Colonic mucosa (tissue), 4 donors: ENCODE results near the gene C4B. TPM values are rescaled to one million over a fixed set of nuclear protein-coding genes. Genes with fewer than 3 reads are reported as not detected.
"Not testable (repeated sequence)": the region's sequence is repeated elsewhere in the genome, so short reads cannot be mapped to it uniquely, and the experiment has no call there.

Experiments
- DNase-seq: peaks from one replicate; pipeline ENCODE4 v3.0.0-alpha.2; 2020
- H3K27ac ChIP-seq: fragments of 200-600 bp; one replicate; pipeline ENCODE4 v1.8.0; 2021
- H3K27me3 ChIP-seq: fragments of 200-600 bp; one replicate; pipeline ENCODE4 v1.8.0; 2021
- H3K36me3 ChIP-seq: fragments of 200-600 bp; one replicate; pipeline ENCODE4 v1.8.0; 2021
- H3K4me1 ChIP-seq: fragments of 200-600 bp; one replicate; pipeline ENCODE4 v1.8.0; 2021; ENCODE audit warnings: mild to moderate bottlenecking
- H3K4me3 ChIP-seq: fragments of 200-600 bp; one replicate; pipeline ENCODE4 v1.8.0; 2021
- H3K9ac ChIP-seq, 2 donors: one replicate each; pipeline ENCODE4 v1.7.0; 2013; ENCODE audit warnings: control low read depth in 2 of 2, low read depth in 2 of 2, low read length in 2 of 2
- H3K9me3 ChIP-seq: fragments of 200-600 bp; one replicate; pipeline ENCODE4 v1.8.0; 2021
- intact Hi-C: fragments of 100-400 bp; cut with DNase I; formaldehyde crosslinking; loops from one replicate; pipeline ENCODE4 v1.14.1; 2022
- total RNA-seq, 2 donors: library from RNA; stranded (reverse); fragmentation: NEBNext Ultra II Directional in 1 of 2; extraction: Animal tissue kit (Norgen Biotek cat#: 25700) in 1 of 2; gene quantifications; one replicate each; pipeline ENCODE4 v1.2.1, GENCODE V29; 2021
- donor health status: healthy.
- donor health status: DM: no; HTN: no; CAD: no.
- donor health status: DM: no; HTN: no; CAD: no.

The C4B gene
- total RNA-seq, 2 donors from 2014 or later = 11.9 to 19.4 TPM

DNA sequence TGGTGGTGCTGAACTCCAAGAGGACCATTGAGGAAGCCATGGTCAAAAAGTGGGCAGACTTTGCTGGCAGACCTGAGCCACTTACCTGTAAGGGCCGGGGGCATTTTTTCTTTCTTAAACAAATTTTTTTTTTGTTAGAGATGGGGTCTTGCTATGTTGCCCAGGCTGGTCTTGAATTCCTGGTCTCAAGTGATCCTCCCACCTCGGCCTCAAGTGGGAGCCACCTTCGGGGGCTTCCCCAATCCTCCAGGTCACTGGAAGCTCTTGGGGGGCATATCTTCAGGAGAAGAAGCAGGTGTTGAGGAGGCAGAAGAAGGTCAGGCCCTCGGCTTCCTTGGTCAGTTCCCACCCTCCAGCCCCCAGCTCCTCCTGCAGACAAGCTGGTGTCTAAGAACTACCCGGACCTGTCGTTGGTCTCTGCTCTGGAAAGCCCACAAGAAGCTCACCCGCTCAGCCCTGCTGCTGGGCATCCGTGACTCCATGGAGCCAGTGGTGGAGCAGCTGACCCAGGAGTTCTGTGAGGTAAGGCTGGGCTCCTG, 8.5 kb upstream of the C4B start:
- H3K9ac ChIP-seq, H3K27ac ChIP-seq, H3K27me3 ChIP-seq, H3K4me3 ChIP-seq, H3K9me3 ChIP-seq, H3K4me1 ChIP-seq, intact Hi-C loops, H3K36me3 ChIP-seq: not testable (repeated sequence)
- peak; percentile 3 for DNase-seq

GRCh38 chr6:32007086-32007485, 7.5 kb upstream of the C4B start:
- H3K9me3 ChIP-seq, intact Hi-C loops, H3K4me3 ChIP-seq, H3K9ac ChIP-seq, H3K4me1 ChIP-seq, H3K27ac ChIP-seq, H3K27me3 ChIP-seq, H3K36me3 ChIP-seq: not testable (repeated sequence)
- peak; percentile 14 for DNase-seq

DNA sequence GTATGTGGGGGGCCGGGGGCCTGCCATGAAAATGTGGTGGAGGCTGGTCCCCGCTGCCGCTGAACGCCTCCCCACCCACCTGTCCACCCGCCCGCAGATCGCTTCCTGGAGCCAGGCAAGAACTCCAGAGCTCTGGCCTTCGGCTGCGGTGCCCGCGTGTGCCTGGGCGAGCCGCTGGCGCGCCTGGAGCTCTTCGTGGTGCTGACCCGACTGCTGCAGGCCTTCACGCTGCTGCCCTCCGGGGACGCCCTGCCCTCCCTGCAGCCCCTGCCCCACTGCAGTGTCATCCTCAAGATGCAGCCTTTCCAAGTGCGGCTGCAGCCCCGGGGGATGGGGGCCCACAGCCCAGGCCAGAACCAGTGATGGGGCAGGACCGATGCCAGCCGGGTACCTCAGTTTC, 6.6 kb upstream of the C4B start:
- DNase-seq, H3K27ac ChIP-seq, H3K4me3 ChIP-seq, H3K4me1 ChIP-seq, H3K27me3 ChIP-seq, H3K9me3 ChIP-seq, H3K9ac ChIP-seq, intact Hi-C loops, H3K36me3 ChIP-seq: not testable (repeated sequence)

DNA sequence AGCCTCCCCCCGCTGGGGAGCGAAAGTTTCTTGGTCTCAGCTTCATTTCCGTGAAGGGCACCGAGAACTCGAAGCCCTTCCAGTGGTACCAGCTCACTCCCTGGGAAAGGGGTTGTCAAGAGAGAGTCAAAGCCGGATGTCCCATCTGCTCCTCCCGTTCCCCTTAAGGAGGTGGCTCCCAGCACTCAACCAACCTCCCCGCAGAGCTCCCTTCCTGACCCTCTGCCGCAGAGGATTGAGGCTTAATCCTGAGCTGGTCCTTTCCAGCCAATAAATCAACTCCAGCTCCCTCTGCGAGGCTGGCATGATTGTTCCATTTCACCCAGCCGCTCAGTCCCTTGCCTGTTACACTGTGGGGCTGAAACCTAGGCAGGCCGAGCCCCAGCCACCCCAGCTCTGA, 6.0 kb upstream of the C4B start:
- H3K4me1 ChIP-seq, H3K9me3 ChIP-seq, H3K27me3 ChIP-seq, intact Hi-C loops, H3K27ac ChIP-seq, H3K9ac ChIP-seq, H3K36me3 ChIP-seq, H3K4me3 ChIP-seq: not testable (repeated sequence)
- DNase-seq = peak; percentile 11

- H3K4me1 ChIP-seq = not testable (repeated sequence)
Observed at GRCh38 chr6:32009537-32009936, 5.1 kb upstream of the C4B start.

DNA sequence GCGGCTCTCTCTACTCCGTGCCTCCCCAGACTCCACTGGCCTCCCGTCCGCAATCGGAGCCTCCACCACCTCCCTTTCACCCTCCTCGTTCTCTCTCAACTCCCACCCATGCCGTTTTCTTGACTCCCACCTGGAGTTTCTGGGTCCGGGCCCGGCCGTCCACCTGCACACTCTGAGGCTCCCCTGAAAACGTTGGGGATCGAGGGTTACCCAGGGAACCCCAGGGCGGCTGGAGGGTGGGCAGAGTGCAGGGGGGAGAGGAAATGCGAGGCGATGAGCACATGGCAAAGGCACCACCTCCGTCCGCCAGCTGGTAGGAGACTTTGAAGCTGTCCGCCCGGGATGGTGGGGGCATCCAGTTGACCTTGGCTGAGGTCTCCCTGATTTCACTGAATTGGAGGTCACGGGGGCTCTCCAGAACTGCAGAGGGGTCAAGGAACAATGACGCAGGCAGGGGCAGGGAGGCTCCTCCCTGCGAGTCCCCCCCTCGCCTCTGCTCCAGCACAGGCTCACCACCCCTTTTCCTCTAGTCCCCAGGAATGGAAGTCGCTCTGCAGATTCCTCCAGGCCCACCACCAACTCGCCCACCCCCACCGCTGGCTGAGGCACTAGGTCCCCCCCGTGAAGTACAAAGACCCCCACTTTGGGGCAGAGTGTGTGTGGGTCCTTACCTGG, 3.6 kb upstream of the C4B start:
- H3K27ac ChIP-seq, intact Hi-C loops, H3K9me3 ChIP-seq, H3K4me1 ChIP-seq, H3K36me3 ChIP-seq, H3K4me3 ChIP-seq, H3K27me3 ChIP-seq, H3K9ac ChIP-seq: not testable (repeated sequence)
- DNase-seq = peak; percentile 12

More at GRCh38 chr6:32009537-32009936, 5.1 kb upstream of the C4B start:
- H3K9me3 ChIP-seq, H3K4me3 ChIP-seq, H3K27ac ChIP-seq, H3K27me3 ChIP-seq, intact Hi-C loops, H3K36me3 ChIP-seq, H3K9ac ChIP-seq: not testable (repeated sequence)
- peak; percentile 10 for DNase-seq

- H3K27ac ChIP-seq, DNase-seq: not testable (repeated sequence)
Observed at GRCh38 chr6:32012941-32013617, 1.5 kb upstream of the C4B start.

DNA sequence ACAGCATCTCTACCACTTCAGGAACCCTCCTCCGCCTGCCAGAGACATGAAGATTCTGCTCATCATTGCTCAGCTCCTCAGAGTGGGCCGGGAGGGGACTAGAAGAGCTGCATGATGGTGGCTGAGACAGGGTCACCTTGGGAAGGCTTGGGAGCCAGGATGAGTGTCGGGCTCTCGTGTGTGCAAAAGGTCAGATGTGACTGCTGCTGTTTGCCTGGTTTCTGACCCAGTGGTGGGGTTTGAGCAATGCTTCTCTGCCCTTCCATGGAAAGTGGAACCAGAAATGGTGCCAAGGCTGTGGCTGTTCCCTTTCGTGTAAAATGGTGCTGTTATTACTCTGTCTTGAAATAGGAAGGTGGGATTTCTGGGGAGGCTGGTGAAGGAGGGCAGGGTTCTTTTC, 857 bp upstream of the C4B start:
- DNase-seq, H3K27ac ChIP-seq, intact Hi-C loops, H3K36me3 ChIP-seq, H3K4me3 ChIP-seq, H3K9ac ChIP-seq, H3K9me3 ChIP-seq, H3K27me3 ChIP-seq, H3K4me1 ChIP-seq: not testable (repeated sequence)

More at GRCh38 chr6:32012941-32013617, 1.5 kb upstream of the C4B start:
- H3K36me3 ChIP-seq, intact Hi-C loops, H3K9ac ChIP-seq, H3K27me3 ChIP-seq, H3K9me3 ChIP-seq, H3K4me3 ChIP-seq, H3K4me1 ChIP-seq: not testable (repeated sequence)

DNA sequence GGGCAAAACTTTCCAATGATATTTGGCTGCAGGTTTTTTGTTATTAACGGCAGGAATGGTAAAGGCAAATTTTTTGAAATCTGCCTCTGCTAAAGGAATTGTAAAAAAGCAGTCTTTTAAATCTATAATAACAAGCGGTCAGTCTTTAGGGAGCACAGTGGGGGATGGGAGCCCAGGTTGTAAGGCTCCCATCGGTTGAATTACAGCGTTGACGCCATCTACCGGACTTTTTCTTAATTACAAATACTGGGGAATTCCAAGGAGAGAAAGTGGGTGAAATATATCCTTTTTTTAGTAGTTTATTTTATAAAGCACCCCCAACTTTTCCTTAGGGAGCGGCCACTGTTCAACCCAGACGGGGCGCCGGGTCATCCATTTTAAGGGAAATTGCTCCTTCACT, 7.5 kb downstream of the C4B start:
- H3K27me3 ChIP-seq = not testable (repeated sequence)

GRCh38 chr6:32028631-32029030, 14.0 kb downstream of the C4B start:
- H3K36me3 ChIP-seq, H3K9ac ChIP-seq, H3K27ac ChIP-seq, H3K4me3 ChIP-seq, intact Hi-C loops, H3K4me1 ChIP-seq, H3K9me3 ChIP-seq, H3K27me3 ChIP-seq, DNase-seq: not testable (repeated sequence)

More for the DNA sequence above, 7.5 kb downstream of the C4B start:
- H3K9me3 ChIP-seq, H3K9ac ChIP-seq, H3K27ac ChIP-seq, DNase-seq, H3K36me3 ChIP-seq, H3K4me1 ChIP-seq, intact Hi-C loops, H3K4me3 ChIP-seq: not testable (repeated sequence)

DNA sequence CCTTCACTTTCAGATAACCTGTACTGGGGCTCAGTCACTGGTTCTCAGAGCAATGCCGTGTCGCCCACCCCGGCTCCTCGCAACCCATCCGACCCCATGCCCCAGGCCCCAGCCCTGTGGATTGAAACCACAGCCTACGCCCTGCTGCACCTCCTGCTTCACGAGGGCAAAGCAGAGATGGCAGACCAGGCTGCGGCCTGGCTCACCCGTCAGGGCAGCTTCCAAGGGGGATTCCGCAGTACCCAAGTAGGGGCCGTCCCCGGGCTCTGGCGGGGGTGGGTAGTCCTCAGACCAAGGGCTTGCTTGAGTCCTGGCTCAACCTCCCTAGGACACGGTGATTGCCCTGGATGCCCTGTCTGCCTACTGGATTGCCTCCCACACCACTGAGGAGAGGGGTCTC, 15.0 kb downstream of the C4B start:
- H3K9me3 ChIP-seq, H3K27me3 ChIP-seq, DNase-seq, H3K36me3 ChIP-seq, H3K4me3 ChIP-seq, H3K9ac ChIP-seq, H3K4me1 ChIP-seq, intact Hi-C loops, H3K27ac ChIP-seq: not testable (repeated sequence)

- H3K4me1 ChIP-seq, H3K9me3 ChIP-seq, intact Hi-C loops, H3K27me3 ChIP-seq, DNase-seq, H3K27ac ChIP-seq, H3K9ac ChIP-seq, H3K4me3 ChIP-seq, H3K36me3 ChIP-seq: not testable (repeated sequence)
Observed at GRCh38 chr6:32035283-32036013, 20.9 kb downstream of the C4B start.

DNA sequence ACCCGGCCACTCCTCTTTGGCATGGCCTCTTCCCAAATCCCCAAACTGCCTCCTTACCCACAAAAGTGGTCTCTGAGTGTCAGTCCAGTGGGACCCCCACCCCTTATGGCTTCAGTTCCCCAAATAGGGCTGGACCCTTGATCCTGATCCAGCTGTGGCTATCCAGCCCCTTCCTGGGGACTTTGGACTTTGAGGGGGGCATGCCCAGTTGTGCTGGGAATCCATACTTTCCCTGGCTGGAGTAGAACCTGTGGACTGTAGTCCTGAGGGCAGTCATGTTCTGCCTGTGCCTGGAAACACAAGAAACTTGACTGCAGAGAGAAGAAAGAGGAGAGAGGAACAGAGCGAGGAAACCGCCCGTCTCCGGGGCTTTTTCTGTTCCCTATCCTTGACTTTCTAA, 22.5 kb downstream of the C4B start:
- H3K9me3 ChIP-seq, intact Hi-C loops, H3K36me3 ChIP-seq, DNase-seq, H3K27me3 ChIP-seq, H3K4me3 ChIP-seq, H3K4me1 ChIP-seq, H3K9ac ChIP-seq, H3K27ac ChIP-seq: not testable (repeated sequence)
